Ectodermal cell (in vitro differentiated cells): ENCODE measurements around the gene ZBTB34.

Experiments
- H3K27ac ChIP-seq: 2 replicates; pipeline ENCODE4 v1.7.0; 2013; ENCODE audit warnings: mild to moderate bottlenecking, low read depth, low read length; ENCODE audit not compliant: insufficient read depth, poor library complexity, severe bottlenecking
- H3K27me3 ChIP-seq: 2 replicates; pipeline ENCODE4 v1.7.0; 2013; ENCODE audit warnings: mild to moderate bottlenecking, low read length; ENCODE audit not compliant: insufficient read depth, control insufficient read depth, poor library complexity, severe bottlenecking
- H3K36me3 ChIP-seq: one replicate; pipeline ENCODE4 v1.7.0; 2013; ENCODE audit warnings: low read length; ENCODE audit not compliant: control insufficient read depth, insufficient read depth
- H3K4me1 ChIP-seq: one replicate; pipeline ENCODE4 v1.7.0; 2013; ENCODE audit warnings: low read length; ENCODE audit not compliant: control insufficient read depth, insufficient read depth
- H3K4me3 ChIP-seq: 2 replicates; pipeline ENCODE4 v1.7.0; 2013; ENCODE audit warnings: low read depth, low read length, control low read depth; ENCODE audit not compliant: insufficient read depth
- H3K9me3 ChIP-seq: 2 replicates; pipeline ENCODE4 v1.7.0; 2013; ENCODE audit warnings: mild to moderate bottlenecking, low read length, moderate library complexity; ENCODE audit not compliant: control insufficient read depth
- WGBS, 2 experiments: methylation state at CpG; one replicate each; pipeline ENCODE4 v1.1.7; 2013; ENCODE audit warnings: missing lambda C conversion rate in 2 of 2; 5-methylcytosine and 5-hydroxymethylcytosine counted together

The ZBTB34 gene

GRCh38 chr9:126856326-126856877, 4.0 kb upstream of the ZBTB34 start:
- Histone ChIP-seq H3K4me3 (no peak overlapping the region), H3K27ac (no peak overlapping the region), H3K9me3 (no peaks in the 10 kb centered on the region), H3K27me3 (peaks cover 12% of the 10 kb centered on the region), H3K36me3 (no peaks in the 10 kb centered on the region), H3K4me1 (peaks cover 16% of the 10 kb centered on the region)
- WGBS, 2 experiments: 70 to 72% methylated on average over 6 of the region's 6 CpGs

- 92% methylated on average over 7 to 8 of the region's 8 CpGs for WGBS, 2 experiments
- H3K9me3 ChIP-seq: no peaks in the 10 kb centered on the region
- H3K27ac ChIP-seq: no peak overlapping the region
- no peak overlapping the region for H3K4me3 ChIP-seq
- peaks cover 16% of the 10 kb centered on the region for H3K4me1 ChIP-seq
- H3K27me3 ChIP-seq: peaks cover 12% of the 10 kb centered on the region
- no peaks in the 10 kb centered on the region for H3K36me3 ChIP-seq
These were observed 3.0 kb upstream of the ZBTB34 start for GRCh38 chr9:126857261-126857960.

GRCh38 chr9:126859111-126859510, 1.3 kb upstream of the ZBTB34 start:
- peaks cover 7% of the 10 kb centered on the region for H3K36me3 ChIP-seq
- no peaks in the 10 kb centered on the region for H3K9me3 ChIP-seq
- WGBS, 2 experiments: 94 to 95% methylated on average over 2 of the region's 2 CpGs
- H3K4me3 ChIP-seq: no peak overlapping the region
- H3K27me3 ChIP-seq: peaks cover 12% of the 10 kb centered on the region
- no peak overlapping the region for H3K27ac ChIP-seq
- peaks cover 15% of the 10 kb centered on the region for H3K4me1 ChIP-seq

GRCh38 chr9:126860757-126861466, 473 bp downstream of the ZBTB34 start:
- no peaks in the 10 kb centered on the region for H3K9me3 ChIP-seq
- peaks cover 8% of the 10 kb centered on the region for H3K36me3 ChIP-seq
- 0% methylated on average over 71 of the region's 71 CpGs for WGBS, 2 experiments
- peaks cover 15% of the 10 kb centered on the region for H3K4me1 ChIP-seq
- peak overlapping the region; percentile 60 for H3K4me3 ChIP-seq
- H3K27ac ChIP-seq: no peak overlapping the region
- H3K27me3 ChIP-seq: peaks cover 12% of the 10 kb centered on the region

- H3K9me3 ChIP-seq: no peaks in the 10 kb centered on the region
- H3K4me1 ChIP-seq: peaks cover 15% of the 10 kb centered on the region
- peaks cover 12% of the 10 kb centered on the region for H3K27me3 ChIP-seq
- H3K27ac ChIP-seq: no peak overlapping the region
- peaks cover 8% of the 10 kb centered on the region for H3K36me3 ChIP-seq
- 25 to 27% methylated on average over 3 of the region's 3 CpGs for WGBS, 2 experiments
- H3K4me3 ChIP-seq: peak overlapping the region; percentile 60
These were observed 1.3 kb downstream of the ZBTB34 start for GRCh38 chr9:126861707-126862103.

GRCh38 chr9:126862104-126862761, 1.8 kb downstream of the ZBTB34 start:
- no peak overlapping the region for H3K27ac ChIP-seq
- peaks cover 15% of the 10 kb centered on the region for H3K4me1 ChIP-seq
- peaks cover 11% of the 10 kb centered on the region for H3K27me3 ChIP-seq
- H3K4me3 ChIP-seq: peak overlapping the region; percentile 60
- H3K36me3 ChIP-seq: peaks cover 8% of the 10 kb centered on the region
- no peaks in the 10 kb centered on the region for H3K9me3 ChIP-seq
- WGBS, 2 experiments: 37 to 41% methylated on average over 11 of the region's 11 CpGs

- Histone ChIP-seq H3K27me3 (no peaks in the 10 kb centered on the region), H3K9me3 (no peaks in the 10 kb centered on the region), H3K4me3 (no peak overlapping the region), H3K27ac (no peak overlapping the region), H3K4me1 (peaks cover 15% of the 10 kb centered on the region), H3K36me3 (peaks cover 8% of the 10 kb centered on the region)
- WGBS, 2 experiments: 90 to 93% methylated on average over 2 of the region's 2 CpGs
These were observed 4.3 kb downstream of the ZBTB34 start for GRCh38 chr9:126864771-126865170.

GRCh38 chr9:126869368-126869767, 8.9 kb downstream of the ZBTB34 start:
- WGBS, 2 experiments: 92% methylated on average over 7 of the region's 7 CpGs
- no peaks in the 10 kb centered on the region for H3K9me3 ChIP-seq
- H3K4me1 ChIP-seq: no peaks in the 10 kb centered on the region
- H3K27me3 ChIP-seq: no peaks in the 10 kb centered on the region
- no peak overlapping the region for H3K4me3 ChIP-seq
- no peaks in the 10 kb centered on the region for H3K36me3 ChIP-seq
- H3K27ac ChIP-seq: no peak overlapping the region

GRCh38 chr9:126872516-126872915, 12.1 kb downstream of the ZBTB34 start:
- Histone ChIP-seq H3K4me1 (no peaks in the 10 kb centered on the region), H3K36me3 (no peaks in the 10 kb centered on the region), H3K9me3 (no peaks in the 10 kb centered on the region), H3K27ac (no peak overlapping the region), H3K4me3 (no peak overlapping the region), H3K27me3 (no peaks in the 10 kb centered on the region)
- 92 to 93% methylated on average over 4 of the region's 4 CpGs for WGBS, 2 experiments
